GM12878 (cell line): ENCODE data around the gene CGREF1. TPM values are rescaled to one million over a fixed set of nuclear protein-coding genes. Genes with fewer than 3 reads are reported as not detected.

Experiments
- ATAC-seq: fragments of 200-7000 bp; cut with Tn5 transposase; 3 replicates; pipeline ENCODE4 v1.9.1; 2020; ENCODE audit warnings: mild to moderate bottlenecking, moderate library complexity
- BruUV-seq: library from RNA; stranded (reverse); fragments of 400-500 nt; replicated peaks from 2 replicates; lab custom pipeline; 2021; lab: Mats Ljungman, UMichigan
- CTCF ChIA-PET: fragments of 300-600 bp; sonication (Branson Sonifier 250); formaldehyde crosslinking; extraction: SDS; loops from one replicate; lab custom pipeline; 2021; ENCODE audit warnings: inconsistent platforms; lab: Yijun Ruan, JAX
- POLR2A ChIA-PET: fragments of 350-600 bp; formaldehyde crosslinking; extraction: SDS; loops from one replicate; lab custom pipeline; 2021; ENCODE audit warnings: inconsistent platforms; lab: Charles Lee
- RAD21 ChIA-PET: fragments of 300-600 bp; sonication (Branson Sonifier 250); formaldehyde crosslinking; loops from one replicate; lab custom pipeline; 2023; ENCODE audit warnings: antibody characterized with exemption; ENCODE audit not compliant: unreplicated experiment; lab: Charles Lee
- SMC1A ChIA-PET: fragments of 300-600 bp; sonication (Branson Sonifier 250); formaldehyde crosslinking; loops from one replicate; lab custom pipeline; 2023; ENCODE audit not compliant: unreplicated experiment, uncharacterized antibody; lab: Charles Lee
- DNase-seq: peaks from one replicate; pipeline ENCODE4 v3.0.0-alpha.2; 2011; ENCODE audit warnings: low read depth, low spot score
- FAIRE-seq: peaks from 3 replicates; lab custom pipeline; 2011; peaks lifted over from hg19 to GRCh38; lab: Jason Lieb, UNC
- H2AFZ ChIP-seq: 2 replicates; pipeline ENCODE4 v1.6.0; 2011; ENCODE audit warnings: low read depth, low read length, control low read depth; ENCODE audit not compliant: control insufficient read depth
- H3K27ac ChIP-seq: 2 replicates; pipeline ENCODE4 v1.5.1; 2011; ENCODE audit warnings: control low read depth; ENCODE audit not compliant: control insufficient read depth, insufficient read depth
- H3K27me3 ChIP-seq, 2 experiments: replicated peaks in 1 of 2; 2 replicates each; pipeline versions ENCODE4 v1.6.0 to v1.6.1; 2011; ENCODE audit warnings: low read length in 1 of 2; ENCODE audit not compliant: control insufficient read depth in 2 of 2, insufficient read depth in 2 of 2
- H3K36me3 ChIP-seq, 2 experiments: 2 replicates each; pipeline ENCODE4 v1.5.1; 2011; ENCODE audit warnings: low read length in 1 of 2; ENCODE audit not compliant: control insufficient read depth in 2 of 2, insufficient read depth in 2 of 2
- H3K4me1 ChIP-seq: 2 replicates; pipeline ENCODE4 v1.6.1; 2011; ENCODE audit warnings: mild to moderate bottlenecking, low read length, moderate library complexity, mixed read lengths; ENCODE audit not compliant: control insufficient read depth, insufficient read depth
- H3K4me2 ChIP-seq: 2 replicates; pipeline ENCODE4 v1.6.0; 2011; ENCODE audit warnings: control low read depth; ENCODE audit not compliant: control insufficient read depth, insufficient read depth
- H3K4me3 ChIP-seq: fragments of 200-600 bp; sonication (generic); 2 replicates; pipeline ENCODE4 v1.5.1; 2016
- H3K79me2 ChIP-seq: 2 replicates; pipeline ENCODE4 v1.6.0; 2011; ENCODE audit warnings: low read length; ENCODE audit not compliant: control insufficient read depth, insufficient read depth
- H3K9ac ChIP-seq: 2 replicates; pipeline ENCODE4 v1.8.0; 2011; ENCODE audit warnings: low read length, control low read depth, mixed read lengths; ENCODE audit not compliant: control insufficient read depth, insufficient read depth
- H3K9me3 ChIP-seq: replicated peaks from 3 replicates; pipeline ENCODE4 v1.5.1; 2011; ENCODE audit warnings: mild to moderate bottlenecking, low read length; ENCODE audit not compliant: control insufficient read depth, insufficient read depth
- H4K20me1 ChIP-seq: 2 replicates; pipeline ENCODE4 v1.6.0; 2011; ENCODE audit not compliant: control insufficient read depth, insufficient read depth
- CREB1 ChIP-seq: IDR thresholded peaks from 2 replicates; pipeline ENCODE4 v1.6.1; 2012; ENCODE audit warnings: low read depth, mild to moderate bottlenecking, inconsistent platforms
- EED ChIP-seq: sonication (generic); IDR thresholded peaks from 2 replicates; pipeline ENCODE4 v1.6.1; 2016; ENCODE audit warnings: antibody characterized with exemption, low read depth
- ESRRA ChIP-seq: IDR thresholded peaks from 2 replicates; pipeline ENCODE4 v1.6.1; 2012; ENCODE audit warnings: mild to moderate bottlenecking, low read length, improper control_type of control experiment
- JUNB ChIP-seq: IDR thresholded peaks from 2 replicates; pipeline ENCODE4 v1.6.1; 2016; ENCODE audit warnings: antibody characterized with exemption, mild to moderate bottlenecking
- NFIC ChIP-seq: IDR thresholded peaks from 2 replicates; pipeline ENCODE4 v1.6.1; 2012; ENCODE audit warnings: low read depth, mild to moderate bottlenecking, inconsistent platforms, low read length, moderate library complexity
- NKRF ChIP-seq: fragments of 450-650 bp; conservative IDR thresholded peaks from 2 replicates; pipeline ENCODE4 v1.6.1; 2017; ENCODE audit warnings: mild to moderate bottlenecking, moderate library complexity
- PML ChIP-seq: IDR thresholded peaks from 2 replicates; pipeline ENCODE4 v1.6.1; 2012; ENCODE audit warnings: low read length, inconsistent platforms
- RAD21 ChIP-seq: IDR thresholded peaks from 2 replicates; pipeline ENCODE4 v1.6.1; 2011; ENCODE audit warnings: mild to moderate bottlenecking, low read depth, low read length, moderate library complexity; ENCODE audit not compliant: insufficient read depth
- RCOR1 ChIP-seq: conservative IDR thresholded peaks from 2 replicates; pipeline ENCODE4 v1.6.1; 2012; ENCODE audit warnings: low read depth, low read length, improper control_type of control experiment
- ZNF622 ChIP-seq: fragments of 450-650 bp; IDR thresholded peaks from 2 replicates; pipeline ENCODE4 v1.6.1; 2017; ENCODE audit warnings: mild to moderate bottlenecking, inconsistent platforms
- WGBS: methylation state at CpG from one replicate; pipeline ENCODE4 v1.1.6; 2016; ENCODE audit warnings: low lambda C conversion rate; ENCODE audit not compliant: insufficient replicate concordance, insufficient coverage; ENCODE audit errors: missing lambda C conversion rate; 5-methylcytosine and 5-hydroxymethylcytosine counted together
- in situ Hi-C: fragments of 300-500 bp; cut with MboI; formaldehyde crosslinking; loops from 9 replicates; pipeline ENCODE4 v1.14.3; 2018; ENCODE audit warnings: mixed read lengths
- intact Hi-C: fragments of 100-400 bp; cut with micrococcal nuclease; formaldehyde crosslinking; loops from one replicate; pipeline ENCODE4 v1.14.2; 2022; ENCODE audit not compliant: unreplicated experiment
- polyA plus RNA-seq, 11 experiments: library from polyadenylated mRNA; depleted of rRNA in 4 of 11; unstranded in 6 of 11; stranded (reverse) in 5 of 11; fragments of >200 nt; fragmentation: Nextera tagmentation in 4 of 11; fragmentation: Illumina TruSeq in 1 of 11; extraction: Ambion mirVana in 4 of 11; extraction: Trizol in 1 of 11; gene quantifications; 1 replicate in 1 of 11; 2 replicates in 10 of 11; pipeline versions ENCODE4 v1.2.1 to v1.2.3, GENCODE V29; 2011 to 2016; ENCODE audit warnings: inconsistent platforms in 2 of 11, missing spikeins in 2 of 11, low read depth in 1 of 11
- total RNA-seq, 4 experiments: library from RNA; depleted of rRNA in 3 of 4; stranded (reverse); fragments of >200 nt in 3 of 4; fragmentation: Illumina TruSeq in 1 of 4; extraction: Trizol in 1 of 4; gene quantifications; 2 replicates each; pipeline versions ENCODE4 v1.2.1 to v1.2.3, GENCODE V29; 2013 to 2021

CGREF1 gene
- total and polyA plus RNA-seq, 10 of the 15 experiments (the other 5 are each of a cell fraction or from before 2014, with no cell fraction given): 0.06 to 0.21 TPM; not detected in 8

- RAD21 ChIA-PET: interaction anchor here (1.4 to 2.8 kb wide), 3 partner anchors 8 to 23 kb away, joined by 3 to 22 read pairs (median 8); partner anchors contain the start of genes AGBL5 and KHK
- TF ChIP-seq ESRRA (no peak), EED (peak; percentile 57; the same call in 1 of the 2 replicates)
- no peaks in the 10 kb centered on the region for H3K27me3 ChIP-seq
- H3K36me3 ChIP-seq: peaks cover 0 to 5% of the 10 kb centered on the region in 2 experiments; a peak in 2 of 4 replicates
- WGBS: 59% methylated on average over 2 of the region's 2 CpGs
- peaks cover 42% of the 10 kb centered on the region for H3K4me1 ChIP-seq
- FAIRE-seq (no peak), DNase-seq (no peak), ATAC-seq (no peak)
- H3K27ac ChIP-seq: peak overlapping the region; percentile 83
- no peak overlapping the region for H3K4me3 ChIP-seq
- H4K20me1 ChIP-seq: no peaks in the 10 kb centered on the region
- POLR2A ChIA-PET: interaction anchor here (0.9 to 12.2 kb wide), 6 partner anchors 9 to 43 kb away, joined by 3 to 139 read pairs (median 12); partner anchors contain the start of genes AGBL5 and TMEM214
- H2AFZ ChIP-seq: peak overlapping the region; percentile 48
- SMC1A ChIA-PET: interaction anchor here (0.8 to 5.4 kb wide), 6 partner anchors 11 to 40 kb away, joined by 3 to 33 read pairs (median 4); partner anchors contain the start of genes AGBL5 and TMEM214
- in situ Hi-C loops (no loop called here), intact Hi-C loops (no loop called here)
- peak overlapping the region; percentile 49 for H3K4me2 ChIP-seq
- no peaks in the 10 kb centered on the region for H3K9me3 ChIP-seq
- no TSS peak for BruUV-seq
- CTCF ChIA-PET: interaction anchor here (1.5 to 4.0 kb wide), 5 partner anchors 8 to 229 kb away, joined by 4 to 36 read pairs (median 12); partner anchors contain the start of genes AGBL5 and KHK
- H3K9ac ChIP-seq: peak overlapping the region; percentile 26; the same call in 1 of the 2 replicates
- peaks cover 27% of the 10 kb centered on the region for H3K79me2 ChIP-seq
Observed at GRCh38 chr2:27073782-27074181, 45.1 kb downstream of the CGREF1 start.

GRCh38 chr2:27072920-27073319, 46.0 kb downstream of the CGREF1 start:
- RAD21 ChIA-PET: interaction anchor here (0.9 to 2.8 kb wide), 4 partner anchors 9 to 31 kb away, joined by 3 to 31 read pairs (median 16); partner anchors contain the start of genes AGBL5 and KHK
- TF ChIP-seq ZNF622 (no peak), PML (no peak), RAD21 (no peak), JUNB (no peak), RCOR1 (no peak), CREB1 (no peak), NKRF (no peak), NFIC (no peak)
- TF ChIP-seq, all 136 proteins: peak for 0
- POLR2A ChIA-PET: interaction anchor here (0.6 to 12.2 kb wide), 8 partner anchors 10 to 889 kb away, joined by 3 to 139 read pairs (median 4); partner anchors contain the start of genes AGBL5, EIF2B4 and TMEM214
- ATAC-seq (no peak), FAIRE-seq (no peak), DNase-seq (no peak)
- CTCF ChIA-PET: interaction anchor here (0.5 to 4.0 kb wide), 7 partner anchors 9 to 230 kb away, joined by 3 to 36 read pairs (median 4); partner anchors contain the start of genes AGBL5 and KHK
- WGBS: 96% methylated on average over 5 of the region's 5 CpGs
- Histone ChIP-seq H3K4me1 (peaks cover 42% of the 10 kb centered on the region), H3K79me2 (peaks cover 32% of the 10 kb centered on the region), H3K36me3 (peaks cover 2 to 12% of the 10 kb centered on the region in 2 experiments; a peak in 2 of 4 replicates), H3K4me3 (peak overlapping the region; percentile 85; the same call in 1 of the 2 replicates), H3K27me3 (no peaks in the 10 kb centered on the region), H3K9me3 (no peaks in the 10 kb centered on the region), H3K9ac (peak overlapping the region; percentile 76), H3K27ac (peak overlapping the region; percentile 94), H4K20me1 (no peaks in the 10 kb centered on the region), H2AFZ (no peak overlapping the region), H3K4me2 (peak overlapping the region; percentile 95; the same call in 1 of the 2 replicates)
- no TSS peak for BruUV-seq
- intact Hi-C loops: no loop called here
- in situ Hi-C loops: no loop called here
- SMC1A ChIA-PET: interaction anchor here (0.6 to 5.4 kb wide), 6 partner anchors 8 to 111 kb away, joined by 3 to 33 read pairs (median 4); partner anchors contain the start of genes AGBL5 and TMEM214
